SK-N-SH (cell line): ENCODE measurements around the gene TRIP10.

ENCODE experiments used
- EP300 ChIP-seq, 2 experiments: IDR thresholded peaks; 2 replicates each; pipeline versions ENCODE4 v1.4.0 to v1.6.1; 2012; ENCODE audit warnings: borderline replicate concordance in 1 of 2, low read depth in 1 of 2, low read length in 1 of 2
- EZH2phosphoT487 ChIP-seq: fragments of 200-600 bp; sonication (generic); IDR thresholded peaks from 2 replicates; pipeline ENCODE4 v1.6.1; 2017; ENCODE audit warnings: low read depth, mixed run types, mild to moderate bottlenecking, antibody characterized with exemption, moderate library complexity, borderline replicate concordance
- FOXJ3 ChIP-seq: sonication (generic); formaldehyde crosslinking; IDR thresholded peaks from 2 replicates; pipeline ENCODE4 v1.5.1; 2020; ENCODE audit warnings: mild to moderate bottlenecking, missing genetic modification reagents
- FOXM1 ChIP-seq: IDR thresholded peaks from 2 replicates; pipeline ENCODE4 v1.4.0; 2012; ENCODE audit warnings: low read depth, mild to moderate bottlenecking
- JUND ChIP-seq: IDR thresholded peaks from 2 replicates; pipeline ENCODE4 v1.4.0; 2012
- NRF1 ChIP-seq: IDR thresholded peaks from 2 replicates; pipeline ENCODE4 v1.6.1; 2012; ENCODE audit warnings: low read depth, mild to moderate bottlenecking, low read length
- POLR2AphosphoS5 ChIP-seq: IDR thresholded peaks from 2 replicates; pipeline ENCODE4 v1.6.1; 2012; ENCODE audit warnings: low read depth, low read length
- SIN3A ChIP-seq: IDR thresholded peaks from 2 replicates; pipeline ENCODE4 v1.6.1; 2012; ENCODE audit warnings: low read depth, mild to moderate bottlenecking, low read length, moderate library complexity, borderline replicate concordance
- TAF1 ChIP-seq: IDR thresholded peaks from 2 replicates; pipeline ENCODE4 v1.6.1; 2012; ENCODE audit warnings: low read depth, mild to moderate bottlenecking, low read length, moderate library complexity, borderline replicate concordance
- USF1 ChIP-seq: IDR thresholded peaks from 2 replicates; pipeline ENCODE4 v1.4.0; 2012; ENCODE audit warnings: low read depth, borderline replicate concordance
- YY1 ChIP-seq: IDR thresholded peaks from 2 replicates; pipeline ENCODE4 v1.4.0; 2012; ENCODE audit warnings: low read depth, mild to moderate bottlenecking
- TF ChIP-seq, protein P1 (sequence below): fragments of 200-600 bp; sonication (generic); IDR thresholded peaks from 2 replicates; pipeline ENCODE4 v1.6.1; 2017; ENCODE audit warnings: antibody characterized with exemption, mild to moderate bottlenecking, moderate library complexity
- TF ChIP-seq, protein P2 (sequence below): IDR thresholded peaks from 2 replicates; pipeline ENCODE4 v1.4.0; 2012; ENCODE audit warnings: low read depth, borderline replicate concordance
- TF ChIP-seq, protein P3 (sequence below): fragments of 150-350 bp; IDR thresholded peaks from 2 replicates; pipeline ENCODE4 v1.6.1; 2017; ENCODE audit warnings: antibody characterized with exemption, low read length, low read depth, borderline replicate concordance

DNA sequence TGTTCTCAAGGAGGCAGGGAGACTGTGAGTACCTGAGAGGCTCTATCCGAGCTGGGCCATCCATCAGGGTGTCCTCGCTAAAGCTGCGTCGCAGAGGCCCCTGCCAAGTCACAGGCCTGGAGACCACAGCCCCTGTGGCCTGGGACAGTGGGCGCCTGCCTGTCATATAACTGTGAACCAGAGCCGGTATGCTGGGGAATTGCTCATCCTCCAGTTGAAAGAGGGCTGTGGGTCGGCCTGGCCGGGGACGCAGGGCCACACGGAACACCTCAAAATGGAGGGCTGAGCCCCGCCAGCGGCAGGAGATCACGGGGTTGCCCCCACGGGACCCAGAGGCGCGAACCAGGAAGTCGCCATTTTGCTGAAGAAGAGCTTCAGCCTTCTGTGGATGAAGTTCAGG, 21.1 kb downstream of the TRIP10 start:
- TF ChIP-seq, protein P1, sequence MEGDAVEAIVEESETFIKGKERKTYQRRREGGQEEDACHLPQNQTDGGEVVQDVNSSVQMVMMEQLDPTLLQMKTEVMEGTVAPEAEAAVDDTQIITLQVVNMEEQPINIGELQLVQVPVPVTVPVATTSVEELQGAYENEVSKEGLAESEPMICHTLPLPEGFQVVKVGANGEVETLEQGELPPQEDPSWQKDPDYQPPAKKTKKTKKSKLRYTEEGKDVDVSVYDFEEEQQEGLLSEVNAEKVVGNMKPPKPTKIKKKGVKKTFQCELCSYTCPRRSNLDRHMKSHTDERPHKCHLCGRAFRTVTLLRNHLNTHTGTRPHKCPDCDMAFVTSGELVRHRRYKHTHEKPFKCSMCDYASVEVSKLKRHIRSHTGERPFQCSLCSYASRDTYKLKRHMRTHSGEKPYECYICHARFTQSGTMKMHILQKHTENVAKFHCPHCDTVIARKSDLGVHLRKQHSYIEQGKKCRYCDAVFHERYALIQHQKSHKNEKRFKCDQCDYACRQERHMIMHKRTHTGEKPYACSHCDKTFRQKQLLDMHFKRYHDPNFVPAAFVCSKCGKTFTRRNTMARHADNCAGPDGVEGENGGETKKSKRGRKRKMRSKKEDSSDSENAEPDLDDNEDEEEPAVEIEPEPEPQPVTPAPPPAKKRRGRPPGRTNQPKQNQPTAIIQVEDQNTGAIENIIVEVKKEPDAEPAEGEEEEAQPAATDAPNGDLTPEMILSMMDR = no peak
- TF ChIP-seq YY1 (no peak), EZH2phosphoT487 (no peak), NRF1 (no peak), EP300 (IDR thresholded peaks at IDR 0.05; ENCODE audit: borderline replicate concordance in 1 of 2, low read depth in 1 of 2, low read length in 1 of 2) (no peak), TAF1 (no peak), USF1 (no peak), SIN3A (no peak), POLR2AphosphoS5 (no peak), FOXJ3 (CRISPR knock-in tag) (no peak), JUND (no peak), FOXM1 (no peak)
- TF ChIP-seq, protein P2, sequence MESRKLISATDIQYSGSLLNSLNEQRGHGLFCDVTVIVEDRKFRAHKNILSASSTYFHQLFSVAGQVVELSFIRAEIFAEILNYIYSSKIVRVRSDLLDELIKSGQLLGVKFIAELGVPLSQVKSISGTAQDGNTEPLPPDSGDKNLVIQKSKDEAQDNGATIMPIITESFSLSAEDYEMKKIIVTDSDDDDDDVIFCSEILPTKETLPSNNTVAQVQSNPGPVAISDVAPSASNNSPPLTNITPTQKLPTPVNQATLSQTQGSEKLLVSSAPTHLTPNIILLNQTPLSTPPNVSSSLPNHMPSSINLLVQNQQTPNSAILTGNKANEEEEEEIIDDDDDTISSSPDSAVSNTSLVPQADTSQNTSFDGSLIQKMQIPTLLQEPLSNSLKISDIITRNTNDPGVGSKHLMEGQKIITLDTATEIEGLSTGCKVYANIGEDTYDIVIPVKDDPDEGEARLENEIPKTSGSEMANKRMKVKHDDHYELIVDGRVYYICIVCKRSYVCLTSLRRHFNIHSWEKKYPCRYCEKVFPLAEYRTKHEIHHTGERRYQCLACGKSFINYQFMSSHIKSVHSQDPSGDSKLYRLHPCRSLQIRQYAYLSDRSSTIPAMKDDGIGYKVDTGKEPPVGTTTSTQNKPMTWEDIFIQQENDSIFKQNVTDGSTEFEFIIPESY = no peak
- TF ChIP-seq, protein P3, sequence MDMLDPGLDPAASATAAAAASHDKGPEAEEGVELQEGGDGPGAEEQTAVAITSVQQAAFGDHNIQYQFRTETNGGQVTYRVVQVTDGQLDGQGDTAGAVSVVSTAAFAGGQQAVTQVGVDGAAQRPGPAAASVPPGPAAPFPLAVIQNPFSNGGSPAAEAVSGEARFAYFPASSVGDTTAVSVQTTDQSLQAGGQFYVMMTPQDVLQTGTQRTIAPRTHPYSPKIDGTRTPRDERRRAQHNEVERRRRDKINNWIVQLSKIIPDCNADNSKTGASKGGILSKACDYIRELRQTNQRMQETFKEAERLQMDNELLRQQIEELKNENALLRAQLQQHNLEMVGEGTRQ = no peak
